ENCODE results near the gene NDST4. TPM values are rescaled to one million over a fixed set of nuclear protein-coding genes. Genes with fewer than 3 reads are reported as not detected.

Gene NDST4
- total RNA-seq (2014; rRNA removed; shearing (Covaris generic)), result not detected in 2 replicates

GRCh38 chr4:115113506-115114106 is at the start of gene NDST4:
TSS of gene NDST4 (minus strand) at chr4:115113620. CDS start at chr4:115077036, 36,584 bp downstream.

Small RNAs within 50 kb of the gene (small RNA-seq; reads per million reads assigned to genes)
- gene RN7SL808P, result not detected

Data from A375 (cell line).